ENCODE data around the gene HOXD8. TPM values are rescaled to one million over a fixed set of nuclear protein-coding genes. Genes with fewer than 3 reads are reported as not detected.

Gene HOXD8
- total RNA-seq, 1 donor from 2014 or later, result not detected

GRCh38 chr2:176094349-176094748, 35.2 kb upstream of the HOXD8 start:
- Histone ChIP-seq H3K4me1 (ENCODE audit: insufficient read depth, low read length) (peaks cover 7% of the 10 kb centered on the region), H3K9me3 (ENCODE audit: insufficient read depth, low read depth, low read length) (peaks cover 4% of the 10 kb centered on the region), H3K36me3 (ENCODE audit: insufficient read depth, low read length) (no peaks in the 10 kb centered on the region), H2AFZ (ENCODE audit: low read depth, low read length) (no peak overlapping the region), H3K27ac (ENCODE audit: low read depth, low read length) (no peak overlapping the region), H3K27me3 (ENCODE audit: insufficient read depth, low read length) (peaks cover 95% of the 10 kb centered on the region), H4K20me1 (ENCODE audit: insufficient read depth, low read length) (peaks cover 10% of the 10 kb centered on the region), H3K9ac (ENCODE audit: low read length) (no peak overlapping the region), H3K79me2 (ENCODE audit: insufficient read depth, low read length) (no peaks in the 10 kb centered on the region), H3K4me3 (ENCODE audit: insufficient read depth, low read depth, low read length) (no peak overlapping the region), H3K4me2 (ENCODE audit: low read length) (no peak overlapping the region)
- peaks cover 3% of the 10 kb centered on the region for H3K36me3 Mint-ChIP-seq (ENCODE audit: low read depth, unreplicated experiment)
- peaks cover 4% of the 10 kb centered on the region for H3K4me1 Mint-ChIP-seq (ENCODE audit: low read depth, unreplicated experiment)
- H3K4me3 Mint-ChIP-seq (ENCODE audit: unreplicated experiment), result no peak overlapping the region
- DNase-seq (ENCODE audit: low read depth), result no peak
- FAIRE-seq, result no peak
- H3K9me3 Mint-ChIP-seq (ENCODE audit: unreplicated experiment), result peaks cover 29% of the 10 kb centered on the region
- TF ChIP-seq CTCF (IDR thresholded peaks at IDR 0.05; ENCODE audit: insufficient read depth, low read depth, low read length), result no peak
- no peak for TF ChIP-seq EZH2 (IDR thresholded peaks at IDR 0.05; ENCODE audit: insufficient read depth, low read length)
- no peak overlapping the region for H3K27ac Mint-ChIP-seq (ENCODE audit: unreplicated experiment)
- H3K27me3 Mint-ChIP-seq (ENCODE audit: low read depth, unreplicated experiment), result peaks cover 89% of the 10 kb centered on the region

- Histone ChIP-seq H3K9ac (ENCODE audit: low read length) (no peak overlapping the region), H3K79me2 (ENCODE audit: insufficient read depth, low read length) (no peaks in the 10 kb centered on the region), H3K27ac (ENCODE audit: low read depth, low read length) (no peak overlapping the region), H3K4me2 (ENCODE audit: low read length) (no peak overlapping the region), H3K4me1 (ENCODE audit: insufficient read depth, low read length) (peaks cover 7% of the 10 kb centered on the region), H3K36me3 (ENCODE audit: insufficient read depth, low read length) (no peaks in the 10 kb centered on the region), H2AFZ (ENCODE audit: low read depth, low read length) (no peak overlapping the region), H3K4me3 (ENCODE audit: insufficient read depth, low read depth, low read length) (no peak overlapping the region), H3K27me3 (ENCODE audit: insufficient read depth, low read length) (peaks cover 95% of the 10 kb centered on the region), H3K9me3 (ENCODE audit: insufficient read depth, low read depth, low read length) (peaks cover 5% of the 10 kb centered on the region), H4K20me1 (ENCODE audit: insufficient read depth, low read length) (peaks cover 5% of the 10 kb centered on the region)
- FAIRE-seq, result no peak
- Mint-ChIP-seq H3K27ac (ENCODE audit: unreplicated experiment) (no peak overlapping the region), H3K9me3 (ENCODE audit: unreplicated experiment) (peaks cover 30% of the 10 kb centered on the region), H3K4me1 (ENCODE audit: low read depth, unreplicated experiment) (peaks cover 4% of the 10 kb centered on the region), H3K4me3 (ENCODE audit: unreplicated experiment) (no peak overlapping the region), H3K36me3 (ENCODE audit: low read depth, unreplicated experiment) (peaks cover 3% of the 10 kb centered on the region), H3K27me3 (ENCODE audit: low read depth, unreplicated experiment) (peaks cover 85% of the 10 kb centered on the region)
- DNase-seq (ENCODE audit: low read depth), result no peak
- TF ChIP-seq CTCF (IDR thresholded peaks at IDR 0.05; ENCODE audit: insufficient read depth, low read depth, low read length), result no peak
- peak; percentile 26 for TF ChIP-seq EZH2 (IDR thresholded peaks at IDR 0.05; ENCODE audit: insufficient read depth, low read length)
These were observed 34.1 kb upstream of the HOXD8 start for GRCh38 chr2:176095421-176095820.

GRCh38 chr2:176096243-176096985, 33.1 kb upstream of the HOXD8 start:
- Histone ChIP-seq H3K27ac (ENCODE audit: low read depth, low read length) (no peak overlapping the region), H3K9ac (ENCODE audit: low read length) (no peak overlapping the region), H3K27me3 (ENCODE audit: insufficient read depth, low read length) (peaks cover 95% of the 10 kb centered on the region), H3K9me3 (ENCODE audit: insufficient read depth, low read depth, low read length) (peaks cover 14% of the 10 kb centered on the region), H3K4me2 (ENCODE audit: low read length) (peak overlapping the region; percentile 76), H3K79me2 (ENCODE audit: insufficient read depth, low read length) (no peaks in the 10 kb centered on the region), H4K20me1 (ENCODE audit: insufficient read depth, low read length) (peaks cover 5% of the 10 kb centered on the region), H2AFZ (ENCODE audit: low read depth, low read length) (no peak overlapping the region), H3K4me1 (ENCODE audit: insufficient read depth, low read length) (peaks cover 7% of the 10 kb centered on the region), H3K4me3 (ENCODE audit: insufficient read depth, low read depth, low read length) (no peak overlapping the region), H3K36me3 (ENCODE audit: insufficient read depth, low read length) (no peaks in the 10 kb centered on the region)
- no peak for TF ChIP-seq EZH2 (IDR thresholded peaks at IDR 0.05; ENCODE audit: insufficient read depth, low read length)
- no peak for TF ChIP-seq CTCF (IDR thresholded peaks at IDR 0.05; ENCODE audit: insufficient read depth, low read depth, low read length)
- FAIRE-seq, result no peak
- peak overlapping the region; percentile 3 for H3K27ac Mint-ChIP-seq (ENCODE audit: unreplicated experiment)
- DNase-seq (ENCODE audit: low read depth), result no peak
- peaks cover 3% of the 10 kb centered on the region for H3K36me3 Mint-ChIP-seq (ENCODE audit: low read depth, unreplicated experiment)
- peak overlapping the region; percentile 74 for H3K4me3 Mint-ChIP-seq (ENCODE audit: unreplicated experiment)
- peaks cover 4% of the 10 kb centered on the region for H3K4me1 Mint-ChIP-seq (ENCODE audit: low read depth, unreplicated experiment)
- H3K27me3 Mint-ChIP-seq (ENCODE audit: low read depth, unreplicated experiment), result peaks cover 85% of the 10 kb centered on the region
- H3K9me3 Mint-ChIP-seq (ENCODE audit: unreplicated experiment), result peaks cover 28% of the 10 kb centered on the region
